Measurements from ENCODE around the gene RGS11. TPM values are rescaled to one million over a fixed set of nuclear protein-coding genes. Genes with fewer than 3 reads are reported as not detected.
"Not testable (repeated sequence)": the region's sequence is repeated elsewhere in the genome, so short reads cannot be mapped to it uniquely, and the experiment has no call there.

RGS11 gene
- total RNA-seq, 1 experiment from 2014 or later: 0.85 TPM

DNA sequence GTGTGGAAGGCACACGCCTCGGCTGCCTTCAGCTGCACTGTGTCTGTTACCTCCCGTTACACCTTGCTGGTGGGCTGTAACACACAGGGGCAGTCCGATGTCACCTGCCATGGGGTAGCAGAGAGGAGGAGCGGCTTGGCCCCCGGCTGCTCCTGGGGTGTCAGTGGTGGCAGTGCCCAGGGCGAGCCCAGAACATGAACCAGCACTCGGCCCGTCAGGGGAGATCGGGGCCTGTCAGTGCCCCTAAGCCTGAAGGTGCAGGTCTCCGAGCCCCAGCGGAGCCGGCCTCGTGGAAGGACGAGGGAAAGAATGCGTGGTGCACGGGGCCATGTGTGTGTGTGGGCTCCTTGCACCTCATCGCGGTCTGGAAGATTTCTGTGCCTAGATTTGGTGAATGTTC is 15.4 kb downstream of the RGS11 start:
- Mint-ChIP-seq H3K9me3 (ENCODE audit: low read depth, unreplicated experiment) (no peaks in the 10 kb centered on the region), H3K4me1 (ENCODE audit: low read depth, unreplicated experiment) (peaks cover under 1% of the 10 kb centered on the region), H3K4me3 (ENCODE audit: low read depth, unreplicated experiment) (no peak overlapping the region), H3K27ac (ENCODE audit: unreplicated experiment) (no peak overlapping the region), H3K27me3 (ENCODE audit: unreplicated experiment) (no peaks in the 10 kb centered on the region), H3K36me3 (ENCODE audit: insufficient read depth, unreplicated experiment) (peaks cover 58% of the 10 kb centered on the region)
- no TSS peak for BruUV-seq (replicated peaks)
- intact Hi-C loops (cut with micrococcal nuclease; ENCODE audit: unreplicated experiment): no loop called here
- TF ChIP-seq, protein P1, sequence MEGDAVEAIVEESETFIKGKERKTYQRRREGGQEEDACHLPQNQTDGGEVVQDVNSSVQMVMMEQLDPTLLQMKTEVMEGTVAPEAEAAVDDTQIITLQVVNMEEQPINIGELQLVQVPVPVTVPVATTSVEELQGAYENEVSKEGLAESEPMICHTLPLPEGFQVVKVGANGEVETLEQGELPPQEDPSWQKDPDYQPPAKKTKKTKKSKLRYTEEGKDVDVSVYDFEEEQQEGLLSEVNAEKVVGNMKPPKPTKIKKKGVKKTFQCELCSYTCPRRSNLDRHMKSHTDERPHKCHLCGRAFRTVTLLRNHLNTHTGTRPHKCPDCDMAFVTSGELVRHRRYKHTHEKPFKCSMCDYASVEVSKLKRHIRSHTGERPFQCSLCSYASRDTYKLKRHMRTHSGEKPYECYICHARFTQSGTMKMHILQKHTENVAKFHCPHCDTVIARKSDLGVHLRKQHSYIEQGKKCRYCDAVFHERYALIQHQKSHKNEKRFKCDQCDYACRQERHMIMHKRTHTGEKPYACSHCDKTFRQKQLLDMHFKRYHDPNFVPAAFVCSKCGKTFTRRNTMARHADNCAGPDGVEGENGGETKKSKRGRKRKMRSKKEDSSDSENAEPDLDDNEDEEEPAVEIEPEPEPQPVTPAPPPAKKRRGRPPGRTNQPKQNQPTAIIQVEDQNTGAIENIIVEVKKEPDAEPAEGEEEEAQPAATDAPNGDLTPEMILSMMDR (IDR thresholded peaks at IDR 0.05; ENCODE audit: unreplicated experiment): no peak
- DNase-seq: no peak
- CTCF ChIA-PET: no interaction called here

DNA sequence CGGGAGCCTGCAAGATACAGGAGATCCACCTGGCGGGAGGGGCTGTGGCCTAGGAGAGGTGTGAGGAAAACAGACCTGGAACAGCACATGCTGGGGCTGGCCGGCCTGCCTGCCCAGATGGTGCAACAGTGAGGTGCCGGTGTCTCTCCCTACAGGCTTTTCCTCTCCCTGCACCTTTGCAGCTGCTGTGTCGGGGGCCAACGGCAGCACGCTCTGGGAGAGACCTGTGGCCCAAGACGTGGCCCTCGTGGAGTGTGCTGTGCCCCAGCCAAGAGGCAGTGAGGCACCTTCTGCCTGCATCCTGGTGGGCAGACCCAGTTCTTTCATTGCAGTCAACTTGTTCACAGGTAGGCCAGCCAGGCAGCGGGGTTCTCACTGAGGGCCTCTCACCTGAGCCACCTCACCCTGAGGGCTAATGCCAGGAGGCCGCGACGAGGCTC is 15.9 kb downstream of the RGS11 start:
- no TSS peak for BruUV-seq (replicated peaks)
- H3K4me1 Mint-ChIP-seq (ENCODE audit: low read depth, unreplicated experiment): no peaks in the 10 kb centered on the region
- TF ChIP-seq, protein P1 (IDR thresholded peaks at IDR 0.05; ENCODE audit: unreplicated experiment): no peak
- CTCF ChIA-PET: no interaction called here
- H3K9me3 Mint-ChIP-seq (ENCODE audit: low read depth, unreplicated experiment): no peaks in the 10 kb centered on the region
- H3K27ac Mint-ChIP-seq (ENCODE audit: unreplicated experiment): no peak overlapping the region
- intact Hi-C loops (cut with micrococcal nuclease; ENCODE audit: unreplicated experiment): no loop called here
- no peaks in the 10 kb centered on the region for H3K27me3 Mint-ChIP-seq (ENCODE audit: unreplicated experiment)
- no peak overlapping the region for H3K4me3 Mint-ChIP-seq (ENCODE audit: low read depth, unreplicated experiment)
- DNase-seq: no peak
- H3K36me3 Mint-ChIP-seq (ENCODE audit: insufficient read depth, unreplicated experiment): peaks cover 57% of the 10 kb centered on the region

DNA sequence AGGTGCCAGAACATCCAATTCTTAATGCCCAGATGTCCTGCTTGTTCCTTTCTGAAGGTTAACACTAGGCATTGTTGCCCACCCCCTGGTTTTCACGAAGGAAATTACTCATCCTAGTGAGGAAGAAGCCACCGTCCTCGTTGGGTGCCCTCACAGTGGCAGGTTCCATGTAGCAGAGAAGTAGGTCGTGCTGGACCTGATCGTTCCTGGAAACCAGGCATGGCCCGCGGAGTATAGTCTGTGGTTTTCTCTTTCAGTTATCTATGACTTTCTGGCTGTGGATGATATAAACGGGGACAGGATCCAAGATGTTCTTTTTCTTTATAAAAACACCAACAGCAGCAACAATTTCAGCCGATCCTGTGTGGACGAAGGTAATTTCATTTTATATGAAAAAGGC is 16.5 kb downstream of the RGS11 start:
- Mint-ChIP-seq H3K4me1 (ENCODE audit: low read depth, unreplicated experiment) (no peaks in the 10 kb centered on the region), H3K36me3 (ENCODE audit: insufficient read depth, unreplicated experiment) (peaks cover 60% of the 10 kb centered on the region)
- CTCF ChIA-PET: no interaction called here

DNA sequence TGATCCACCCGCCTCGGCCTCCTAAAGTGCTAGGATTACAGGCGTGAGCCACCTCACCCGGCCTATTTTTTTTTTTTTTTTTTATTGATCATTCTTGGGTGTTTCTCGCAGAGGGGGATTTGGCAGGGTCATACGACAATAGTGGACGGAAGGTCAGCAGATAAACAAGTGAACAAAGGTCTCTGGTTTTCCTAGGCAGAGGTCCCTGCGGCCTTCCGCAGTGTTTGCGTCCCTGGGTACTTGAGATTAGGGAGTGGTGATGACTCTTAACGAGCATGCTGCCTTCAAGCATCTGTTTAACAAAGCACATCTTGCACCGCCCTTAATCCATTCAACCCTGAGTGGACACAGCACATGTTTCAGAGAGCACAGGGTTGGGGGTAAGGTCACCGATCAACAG is 17.7 kb downstream of the RGS11 start:
- intact Hi-C loops (cut with micrococcal nuclease; ENCODE audit: unreplicated experiment); H3K4me1 Mint-ChIP-seq (ENCODE audit: low read depth, unreplicated experiment); DNase-seq; H3K9me3 Mint-ChIP-seq (ENCODE audit: low read depth, unreplicated experiment); H3K27me3 Mint-ChIP-seq (ENCODE audit: unreplicated experiment); H3K4me3 Mint-ChIP-seq (ENCODE audit: low read depth, unreplicated experiment); CTCF ChIA-PET; H3K27ac Mint-ChIP-seq (ENCODE audit: unreplicated experiment); BruUV-seq (replicated peaks): not testable (repeated sequence)
- H3K36me3 Mint-ChIP-seq (ENCODE audit: insufficient read depth, unreplicated experiment): peaks cover 57% of the 10 kb centered on the region

More for the DNA sequence above, 16.5 kb downstream of the RGS11 start:
- TF ChIP-seq, protein P1 (IDR thresholded peaks at IDR 0.05; ENCODE audit: unreplicated experiment): no peak
- no peaks in the 10 kb centered on the region for H3K27me3 Mint-ChIP-seq (ENCODE audit: unreplicated experiment)
- no peak overlapping the region for H3K4me3 Mint-ChIP-seq (ENCODE audit: low read depth, unreplicated experiment)
- no TSS peak for BruUV-seq (replicated peaks)
- no peak for DNase-seq
- no peaks in the 10 kb centered on the region for H3K9me3 Mint-ChIP-seq (ENCODE audit: low read depth, unreplicated experiment)
- H3K27ac Mint-ChIP-seq (ENCODE audit: unreplicated experiment): no peak overlapping the region
- intact Hi-C loops (cut with micrococcal nuclease; ENCODE audit: unreplicated experiment): no loop called here

DNA sequence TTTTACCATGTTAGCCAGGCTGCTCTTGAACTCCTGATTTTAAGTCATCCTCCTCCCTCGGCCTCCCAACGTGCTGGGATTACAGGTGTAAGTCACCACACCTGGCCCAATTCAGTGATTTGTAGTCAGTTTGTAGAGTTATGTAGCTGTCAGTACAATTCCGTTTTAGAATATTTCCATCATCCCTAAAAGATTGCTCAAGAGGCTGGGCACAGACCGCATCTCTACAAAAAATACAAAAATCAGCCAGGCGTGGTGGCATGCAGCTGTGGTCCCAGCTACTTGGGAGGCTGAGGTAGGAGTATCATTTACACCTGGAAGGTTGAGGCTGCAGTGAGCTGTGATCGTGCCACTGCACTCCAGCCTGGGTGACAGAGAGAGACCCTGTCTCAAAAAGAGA is 20.6 kb downstream of the RGS11 start:
- no peak for DNase-seq
- H3K27ac Mint-ChIP-seq (ENCODE audit: unreplicated experiment): no peak overlapping the region
- H3K9me3 Mint-ChIP-seq (ENCODE audit: low read depth, unreplicated experiment): no peaks in the 10 kb centered on the region
- CTCF ChIA-PET: no interaction called here
- H3K4me1 Mint-ChIP-seq (ENCODE audit: low read depth, unreplicated experiment): peaks cover 8% of the 10 kb centered on the region
- no peak overlapping the region for H3K4me3 Mint-ChIP-seq (ENCODE audit: low read depth, unreplicated experiment)
- peaks cover 48% of the 10 kb centered on the region for H3K36me3 Mint-ChIP-seq (ENCODE audit: insufficient read depth, unreplicated experiment)
- H3K27me3 Mint-ChIP-seq (ENCODE audit: unreplicated experiment): no peaks in the 10 kb centered on the region
- intact Hi-C loops (cut with micrococcal nuclease; ENCODE audit: unreplicated experiment): no loop called here
- BruUV-seq (replicated peaks): no TSS peak
- TF ChIP-seq, protein P1 (IDR thresholded peaks at IDR 0.05; ENCODE audit: unreplicated experiment): no peak
